HepG2 (cell line): ENCODE results near the gene CYP19A1.

Experiments
- CTCF ChIP-seq: sonication (generic); formaldehyde crosslinking; IDR thresholded peaks from 2 replicates; pipeline ENCODE4 v1.5.0; 2020; ENCODE audit warnings: mild to moderate bottlenecking, missing genetic modification reagents, moderate library complexity
- ELF4 ChIP-seq: sonication (generic); formaldehyde crosslinking; IDR thresholded peaks from 2 replicates; pipeline ENCODE4 v1.5.0; 2020; ENCODE audit warnings: missing genetic modification reagents, mild to moderate bottlenecking, moderate library complexity, borderline replicate concordance
- EZH2 ChIP-seq: conservative IDR thresholded peaks from 2 replicates; pipeline ENCODE4 v1.6.1; 2012; ENCODE audit warnings: mild to moderate bottlenecking, low read depth, low read length, moderate library complexity
- NFE2L1 ChIP-seq: sonication (generic); formaldehyde crosslinking; IDR thresholded peaks from 2 replicates; pipeline ENCODE4 v1.4.0; 2020; ENCODE audit warnings: missing genetic modification reagents, mild to moderate bottlenecking, borderline replicate concordance
- SKIL ChIP-seq: sonication (generic); formaldehyde crosslinking; IDR thresholded peaks from 2 replicates; pipeline ENCODE4 v1.8.0; 2022; ENCODE audit warnings: missing genetic modification reagents, mild to moderate bottlenecking, moderate library complexity, borderline replicate concordance
- THYN1 ChIP-seq: sonication (generic); formaldehyde crosslinking; IDR thresholded peaks from 2 replicates; pipeline ENCODE4 v1.8.1; 2023; ENCODE audit warnings: low read depth, mild to moderate bottlenecking, moderate library complexity, missing genetic modification reagents, borderline replicate concordance
- ZNF335 ChIP-seq: sonication (generic); formaldehyde crosslinking; IDR thresholded peaks from 2 replicates; pipeline ENCODE4 v1.4.0; 2020; ENCODE audit warnings: missing genetic modification reagents
- ZNF484 ChIP-seq: sonication (generic); formaldehyde crosslinking; IDR thresholded peaks from 2 replicates; pipeline ENCODE4 v1.5.1; 2020; ENCODE audit warnings: mild to moderate bottlenecking, low read depth, missing genetic modification reagents, borderline replicate concordance
- ZNF589 ChIP-seq: sonication (generic); formaldehyde crosslinking; conservative IDR thresholded peaks from 2 replicates; pipeline ENCODE4 v1.8.0; 2022; ENCODE audit warnings: mild to moderate bottlenecking, moderate library complexity, missing genetic modification reagents

- TF ChIP-seq ELF4: no peak
- TF ChIP-seq CTCF (CRISPR knock-in tag): no peak
- TF ChIP-seq NFE2L1 (CRISPR knock-in tag): no peak
- TF ChIP-seq EZH2: no peak
- no peak for TF ChIP-seq ZNF335 (CRISPR knock-in tag)
- no peak for TF ChIP-seq THYN1 (CRISPR knock-in tag)
- TF ChIP-seq ZNF589: no peak
- no peak for TF ChIP-seq SKIL (CRISPR knock-in tag)
- no peak for TF ChIP-seq ZNF484
Observed at GRCh38 chr15:51356983-51357382, 18.6 kb upstream of the CYP19A1 start.
